ENCODE results near the gene ASB10.

ASB10 gene

GRCh38 chr7:151197932-151198331 is 10.9 kb upstream of the ASB10 start:
- Histone ChIP-seq H3K4me1 (ENCODE audit: control insufficient read depth, insufficient read depth, low read length) (peaks cover 8% of the 10 kb centered on the region), H3K9ac (ENCODE audit: low read length) (no peak overlapping the region), H3K27me3 (replicated peaks; ENCODE audit: control insufficient read depth, insufficient read depth, low read length) (peaks cover 72% of the 10 kb centered on the region), H3K9me3 (ENCODE audit: control insufficient read depth, low read length) (no peaks in the 10 kb centered on the region), H3K36me3 (ENCODE audit: control insufficient read depth, insufficient read depth, low read length, severe bottlenecking) (no peaks in the 10 kb centered on the region), H3K4me3 (ENCODE audit: low read length) (no peak overlapping the region)
- no peak for DNase-seq (ENCODE audit: low read depth)

GRCh38 chr7:151195616-151196450 is 8.8 kb upstream of the ASB10 start:
- no peak for DNase-seq (ENCODE audit: low read depth)
- Histone ChIP-seq H3K4me1 (ENCODE audit: control insufficient read depth, insufficient read depth, low read length) (peaks cover 8% of the 10 kb centered on the region), H3K4me3 (ENCODE audit: low read length) (no peak overlapping the region), H3K27me3 (replicated peaks; ENCODE audit: control insufficient read depth, insufficient read depth, low read length) (peaks cover 69% of the 10 kb centered on the region), H3K36me3 (ENCODE audit: control insufficient read depth, insufficient read depth, low read length, severe bottlenecking) (no peaks in the 10 kb centered on the region), H3K9ac (ENCODE audit: low read length) (no peak overlapping the region), H3K9me3 (ENCODE audit: control insufficient read depth, low read length) (no peaks in the 10 kb centered on the region)

- no peak for DNase-seq (ENCODE audit: low read depth)
- Histone ChIP-seq H3K9me3 (ENCODE audit: control insufficient read depth, low read length) (peaks cover under 1% of the 10 kb centered on the region), H3K4me1 (ENCODE audit: control insufficient read depth, insufficient read depth, low read length) (no peaks in the 10 kb centered on the region), H3K4me3 (ENCODE audit: low read length) (no peak overlapping the region), H3K9ac (ENCODE audit: low read length) (no peak overlapping the region), H3K27me3 (replicated peaks; ENCODE audit: control insufficient read depth, insufficient read depth, low read length) (peaks cover 82% of the 10 kb centered on the region), H3K36me3 (ENCODE audit: control insufficient read depth, insufficient read depth, low read length, severe bottlenecking) (no peaks in the 10 kb centered on the region)
Measured at GRCh38 chr7:151194188-151194587, 7.1 kb upstream of the ASB10 start.

- no peaks in the 10 kb centered on the region for H3K4me1 ChIP-seq (ENCODE audit: control insufficient read depth, insufficient read depth, low read length)
- DNase-seq (ENCODE audit: low read depth) = no peak
- H3K27me3 ChIP-seq (replicated peaks; ENCODE audit: control insufficient read depth, insufficient read depth, low read length) = peaks cover 81% of the 10 kb centered on the region
- H3K9ac ChIP-seq (ENCODE audit: low read length) = no peak overlapping the region
- H3K9me3 ChIP-seq (ENCODE audit: control insufficient read depth, low read length) = peaks cover 6% of the 10 kb centered on the region
- no peaks in the 10 kb centered on the region for H3K36me3 ChIP-seq (ENCODE audit: control insufficient read depth, insufficient read depth, low read length, severe bottlenecking)
- H3K4me3 ChIP-seq (ENCODE audit: low read length) = no peak overlapping the region
Measured at GRCh38 chr7:151193203-151193978, 6.3 kb upstream of the ASB10 start.

GRCh38 chr7:151192002-151192539 is 5.0 kb upstream of the ASB10 start:
- peaks cover 77% of the 10 kb centered on the region for H3K27me3 ChIP-seq (replicated peaks; ENCODE audit: control insufficient read depth, insufficient read depth, low read length)
- H3K9ac ChIP-seq (ENCODE audit: low read length) = no peak overlapping the region
- no peak for DNase-seq (ENCODE audit: low read depth)
- peaks cover 6% of the 10 kb centered on the region for H3K9me3 ChIP-seq (ENCODE audit: control insufficient read depth, low read length)
- no peak overlapping the region for H3K4me3 ChIP-seq (ENCODE audit: low read length)
- no peaks in the 10 kb centered on the region for H3K4me1 ChIP-seq (ENCODE audit: control insufficient read depth, insufficient read depth, low read length)
- H3K36me3 ChIP-seq (ENCODE audit: control insufficient read depth, insufficient read depth, low read length, severe bottlenecking) = no peaks in the 10 kb centered on the region

- Histone ChIP-seq H3K36me3 (ENCODE audit: control insufficient read depth, insufficient read depth, low read length, severe bottlenecking) (no peaks in the 10 kb centered on the region), H3K4me3 (ENCODE audit: low read length) (no peak overlapping the region), H3K9ac (ENCODE audit: low read length) (no peak overlapping the region), H3K4me1 (ENCODE audit: control insufficient read depth, insufficient read depth, low read length) (no peaks in the 10 kb centered on the region), H3K27me3 (replicated peaks; ENCODE audit: control insufficient read depth, insufficient read depth, low read length) (peaks cover 77% of the 10 kb centered on the region), H3K9me3 (ENCODE audit: control insufficient read depth, low read length) (peaks cover 6% of the 10 kb centered on the region)
- DNase-seq (ENCODE audit: low read depth) = no peak
Measured at GRCh38 chr7:151191544-151191943, 4.5 kb upstream of the ASB10 start.

GRCh38 chr7:151189038-151189437 is 2.0 kb upstream of the ASB10 start:
- H3K9ac ChIP-seq (ENCODE audit: low read length) = no peak overlapping the region
- H3K4me3 ChIP-seq (ENCODE audit: low read length) = no peak overlapping the region

GRCh38 chr7:151188252-151188542 is 1.1 kb upstream of the ASB10 start:
- no peak for DNase-seq (ENCODE audit: low read depth)
- H3K27me3 ChIP-seq (replicated peaks; ENCODE audit: control insufficient read depth, insufficient read depth, low read length) = peaks cover 66% of the 10 kb centered on the region
- H3K36me3 ChIP-seq (ENCODE audit: control insufficient read depth, insufficient read depth, low read length, severe bottlenecking) = no peaks in the 10 kb centered on the region

More at GRCh38 chr7:151189038-151189437, 2.0 kb upstream of the ASB10 start:
- no peaks in the 10 kb centered on the region for H3K4me1 ChIP-seq (ENCODE audit: control insufficient read depth, insufficient read depth, low read length)
- no peak for DNase-seq (ENCODE audit: low read depth)
- peaks cover 70% of the 10 kb centered on the region for H3K27me3 ChIP-seq (replicated peaks; ENCODE audit: control insufficient read depth, insufficient read depth, low read length)
- peaks cover 6% of the 10 kb centered on the region for H3K9me3 ChIP-seq (ENCODE audit: control insufficient read depth, low read length)
- no peaks in the 10 kb centered on the region for H3K36me3 ChIP-seq (ENCODE audit: control insufficient read depth, insufficient read depth, low read length, severe bottlenecking)

GRCh38 chr7:151187409-151188251 is 580 bp upstream of the ASB10 start:
- H3K27me3 ChIP-seq (replicated peaks; ENCODE audit: control insufficient read depth, insufficient read depth, low read length) = peaks cover 66% of the 10 kb centered on the region
- DNase-seq (ENCODE audit: low read depth) = no peak
- H3K4me3 ChIP-seq (ENCODE audit: low read length) = no peak overlapping the region
- no peak overlapping the region for H3K9ac ChIP-seq (ENCODE audit: low read length)
- H3K9me3 ChIP-seq (ENCODE audit: control insufficient read depth, low read length) = peaks cover 6% of the 10 kb centered on the region
- no peaks in the 10 kb centered on the region for H3K4me1 ChIP-seq (ENCODE audit: control insufficient read depth, insufficient read depth, low read length)
- no peaks in the 10 kb centered on the region for H3K36me3 ChIP-seq (ENCODE audit: control insufficient read depth, insufficient read depth, low read length, severe bottlenecking)

More at GRCh38 chr7:151188252-151188542, 1.1 kb upstream of the ASB10 start:
- H3K9me3 ChIP-seq (ENCODE audit: control insufficient read depth, low read length) = peaks cover 6% of the 10 kb centered on the region
- no peak overlapping the region for H3K4me3 ChIP-seq (ENCODE audit: low read length)
- no peaks in the 10 kb centered on the region for H3K4me1 ChIP-seq (ENCODE audit: control insufficient read depth, insufficient read depth, low read length)
- no peak overlapping the region for H3K9ac ChIP-seq (ENCODE audit: low read length)

- peaks cover 66% of the 10 kb centered on the region for H3K27me3 ChIP-seq (replicated peaks; ENCODE audit: control insufficient read depth, insufficient read depth, low read length)
- no peak overlapping the region for H3K4me3 ChIP-seq (ENCODE audit: low read length)
- DNase-seq (ENCODE audit: low read depth) = no peak
- H3K9ac ChIP-seq (ENCODE audit: low read length) = no peak overlapping the region
- no peaks in the 10 kb centered on the region for H3K36me3 ChIP-seq (ENCODE audit: control insufficient read depth, insufficient read depth, low read length, severe bottlenecking)
- peaks cover 6% of the 10 kb centered on the region for H3K9me3 ChIP-seq (ENCODE audit: control insufficient read depth, low read length)
- H3K4me1 ChIP-seq (ENCODE audit: control insufficient read depth, insufficient read depth, low read length) = no peaks in the 10 kb centered on the region
Measured at GRCh38 chr7:151185762-151186639, 1.0 kb downstream of the ASB10 start.

Measured in adipocyte (in vitro differentiated cells).